ENCODE data around the gene EIF3K.

- TF ChIP-seq CTCF (IDR thresholded peaks at IDR 0.05; ENCODE audit: borderline replicate concordance, extremely low read depth, low read length, poor library complexity, severe bottlenecking) (no peak), EZH2 (IDR thresholded peaks at IDR 0.05; ENCODE audit: borderline replicate concordance, low read depth, low read length, severe bottlenecking) (no peak)
Measured at GRCh38 chr19:38682872-38683392, 63.9 kb downstream of the EIF3K start.
